Glutamatergic neuron (in vitro differentiated cells): ENCODE data around the gene COA1. TPM values are rescaled to one million over a fixed set of nuclear protein-coding genes. Genes with fewer than 3 reads are reported as not detected.

Source experiments
- DNase-seq: peaks from one replicate; pipeline ENCODE4 v3.0.0; 2022
- H3K27ac Mint-ChIP-seq: one replicate; pipeline ENCODE4 v1.8.0; 2020; ENCODE audit warnings: mild to moderate bottlenecking, mixed read lengths, inconsistent platforms; ENCODE audit not compliant: unreplicated experiment
- H3K27me3 Mint-ChIP-seq: one replicate; pipeline ENCODE4 v1.8.0; 2020; ENCODE audit warnings: mild to moderate bottlenecking, moderate library complexity, mixed read lengths, inconsistent platforms; ENCODE audit not compliant: unreplicated experiment
- H3K36me3 Mint-ChIP-seq: one replicate; pipeline ENCODE4 v1.8.0; 2020; ENCODE audit warnings: mild to moderate bottlenecking, mixed read lengths, inconsistent platforms; ENCODE audit not compliant: unreplicated experiment
- H3K4me1 Mint-ChIP-seq: one replicate; pipeline ENCODE4 v1.8.0; 2020; ENCODE audit warnings: mild to moderate bottlenecking, low read depth, mixed read lengths, inconsistent platforms; ENCODE audit not compliant: unreplicated experiment
- H3K4me3 Mint-ChIP-seq: one replicate; pipeline ENCODE4 v1.8.0; 2020; ENCODE audit warnings: mild to moderate bottlenecking, mixed read lengths, inconsistent platforms; ENCODE audit not compliant: unreplicated experiment
- H3K9me3 Mint-ChIP-seq: one replicate; pipeline ENCODE4 v1.8.0; 2020; ENCODE audit warnings: mild to moderate bottlenecking, moderate library complexity, mixed read lengths, inconsistent platforms; ENCODE audit not compliant: unreplicated experiment
- CTCF ChIP-seq: fragments of 200-600 bp; sonication (generic); IDR thresholded peaks from one replicate; pipeline ENCODE4 v1.5.0; 2021; ENCODE audit not compliant: partially characterized antibody, unreplicated experiment
- total RNA-seq: library from RNA; stranded (reverse); fragmentation: NEBNext Ultra II Directional; extraction: Animal tissue kit (Norgen Biotek cat#: 25700); gene quantifications from one replicate; pipeline ENCODE4 v1.2.1, GENCODE V29; 2021; ENCODE audit not compliant: unreplicated experiment

Gene COA1
- total RNA-seq, 1 donor from 2014 or later, result 73.7 TPM

GRCh38 chr7:43769791-43770465 is 40.6 kb upstream of the COA1 start:
- Mint-ChIP-seq H3K9me3 (peaks cover 4% of the 10 kb centered on the region), H3K36me3 (peaks cover 7% of the 10 kb centered on the region), H3K4me1 (peaks cover 8% of the 10 kb centered on the region), H3K4me3 (no peak overlapping the region), H3K27me3 (peaks cover 3% of the 10 kb centered on the region), H3K27ac (no peak overlapping the region)
- DNase-seq, result no peak
- no peak for TF ChIP-seq CTCF

GRCh38 chr7:43769281-43769680 is 40.0 kb upstream of the COA1 start:
- TF ChIP-seq CTCF, result no peak
- Mint-ChIP-seq H3K36me3 (peaks cover 7% of the 10 kb centered on the region), H3K27me3 (peaks cover 3% of the 10 kb centered on the region), H3K27ac (no peak overlapping the region), H3K9me3 (peaks cover 4% of the 10 kb centered on the region), H3K4me1 (peaks cover 13% of the 10 kb centered on the region), H3K4me3 (no peak overlapping the region)
- DNase-seq, result no peak

GRCh38 chr7:43768887-43769272 is 39.6 kb upstream of the COA1 start:
- peaks cover 7% of the 10 kb centered on the region for H3K36me3 Mint-ChIP-seq
- H3K4me3 Mint-ChIP-seq, result no peak overlapping the region
- TF ChIP-seq CTCF, result no peak
- no peak overlapping the region for H3K27ac Mint-ChIP-seq
- H3K27me3 Mint-ChIP-seq, result peaks cover 3% of the 10 kb centered on the region
- DNase-seq, result no peak
- H3K4me1 Mint-ChIP-seq, result peaks cover 16% of the 10 kb centered on the region
- H3K9me3 Mint-ChIP-seq, result peaks cover 4% of the 10 kb centered on the region

GRCh38 chr7:43768201-43768886 is 39.0 kb upstream of the COA1 start:
- H3K4me1 Mint-ChIP-seq, result peaks cover 18% of the 10 kb centered on the region
- H3K9me3 Mint-ChIP-seq, result peaks cover 4% of the 10 kb centered on the region
- TF ChIP-seq CTCF, result no peak
- no peak for DNase-seq
- H3K4me3 Mint-ChIP-seq, result no peak overlapping the region
- H3K27me3 Mint-ChIP-seq, result peaks cover 3% of the 10 kb centered on the region
- peaks cover 7% of the 10 kb centered on the region for H3K36me3 Mint-ChIP-seq
- H3K27ac Mint-ChIP-seq, result no peak overlapping the region

- Mint-ChIP-seq H3K36me3 (no peaks in the 10 kb centered on the region), H3K27me3 (peaks cover 3% of the 10 kb centered on the region), H3K9me3 (peaks cover 3% of the 10 kb centered on the region), H3K27ac (no peak overlapping the region), H3K4me3 (no peak overlapping the region), H3K4me1 (peaks cover 20% of the 10 kb centered on the region)
- no peak for DNase-seq
- no peak for TF ChIP-seq CTCF
Measured at GRCh38 chr7:43767311-43767710, 38.0 kb upstream of the COA1 start.
